ENCODE data around the gene MFNG. TPM values are rescaled to one million over a fixed set of nuclear protein-coding genes. Genes with fewer than 3 reads are reported as not detected.
A peak's percentile ranks its signal among the peaks of the same experiment; 100 is the strongest.

Gene MFNG
- total RNA-seq, 1 donor, result under 0.01 TPM

- DNase-seq (ENCODE audit: low read depth), result no peak
- TF ChIP-seq CTCF (IDR thresholded peaks at IDR 0.05; ENCODE audit: insufficient read depth, low read depth, low read length), result no peak
- no peak overlapping the region for H3K4me3 ChIP-seq (ENCODE audit: low read depth, low read length)
Measured at GRCh38 chr22:37505565-37505964, 19.4 kb upstream of the MFNG start.

GRCh38 chr22:37504964-37505363 is 18.8 kb upstream of the MFNG start:
- no peak for DNase-seq (ENCODE audit: low read depth)
- no peak overlapping the region for H3K4me3 ChIP-seq (ENCODE audit: low read depth, low read length)
- no peak for TF ChIP-seq CTCF (IDR thresholded peaks at IDR 0.05; ENCODE audit: insufficient read depth, low read depth, low read length)

- no peak for DNase-seq (ENCODE audit: low read depth)
- no peak overlapping the region for H3K4me3 ChIP-seq (ENCODE audit: low read depth, low read length)
- no peak for TF ChIP-seq CTCF (IDR thresholded peaks at IDR 0.05; ENCODE audit: insufficient read depth, low read depth, low read length)
Measured at GRCh38 chr22:37503850-37504249, 17.7 kb upstream of the MFNG start.

GRCh38 chr22:37503183-37503683 is 17.0 kb upstream of the MFNG start:
- H3K4me3 ChIP-seq (ENCODE audit: low read depth, low read length), result no peak overlapping the region
- TF ChIP-seq CTCF (IDR thresholded peaks at IDR 0.05; ENCODE audit: insufficient read depth, low read depth, low read length), result no peak
- DNase-seq (ENCODE audit: low read depth), result no peak

- H3K4me3 ChIP-seq (ENCODE audit: low read depth, low read length), result no peak overlapping the region
- no peak for TF ChIP-seq CTCF (IDR thresholded peaks at IDR 0.05; ENCODE audit: insufficient read depth, low read depth, low read length)
- DNase-seq (ENCODE audit: low read depth), result no peak
Measured at GRCh38 chr22:37502342-37503182, 16.4 kb upstream of the MFNG start.

- no peak overlapping the region for H3K4me3 ChIP-seq (ENCODE audit: low read depth, low read length)
- no peak for TF ChIP-seq CTCF (IDR thresholded peaks at IDR 0.05; ENCODE audit: insufficient read depth, low read depth, low read length)
- DNase-seq (ENCODE audit: low read depth), result peak; percentile 94
Measured at GRCh38 chr22:37501610-37502341, 15.6 kb upstream of the MFNG start.

Measured in fibroblast of villous mesenchyme (primary cell).